ENCODE results near the gene NFASC.

The NFASC gene

DNA sequence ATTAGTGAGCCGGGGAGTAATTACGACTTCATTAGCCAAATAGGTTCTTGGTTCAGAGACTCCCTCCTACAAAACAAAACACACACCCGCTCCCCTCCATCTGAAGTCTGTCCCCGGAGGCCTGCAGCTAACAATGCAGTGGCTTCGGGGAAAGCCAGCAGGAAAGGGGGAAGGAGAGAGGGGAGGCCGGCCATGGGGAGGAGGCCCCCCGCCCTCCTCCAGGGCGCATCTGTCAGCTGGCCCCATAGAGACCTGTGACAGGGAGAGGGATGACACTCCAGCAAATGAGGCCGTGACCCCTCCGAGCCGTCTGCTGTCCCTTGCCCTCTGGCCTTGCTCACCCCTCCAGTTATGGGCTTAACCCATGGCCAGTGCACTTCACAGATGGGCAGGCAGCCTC, 160.2 kb downstream of the NFASC start:
- no peak overlapping the region for H3K4me3 ChIP-seq (ENCODE audit: low read length)
- TF ChIP-seq, protein P1, sequence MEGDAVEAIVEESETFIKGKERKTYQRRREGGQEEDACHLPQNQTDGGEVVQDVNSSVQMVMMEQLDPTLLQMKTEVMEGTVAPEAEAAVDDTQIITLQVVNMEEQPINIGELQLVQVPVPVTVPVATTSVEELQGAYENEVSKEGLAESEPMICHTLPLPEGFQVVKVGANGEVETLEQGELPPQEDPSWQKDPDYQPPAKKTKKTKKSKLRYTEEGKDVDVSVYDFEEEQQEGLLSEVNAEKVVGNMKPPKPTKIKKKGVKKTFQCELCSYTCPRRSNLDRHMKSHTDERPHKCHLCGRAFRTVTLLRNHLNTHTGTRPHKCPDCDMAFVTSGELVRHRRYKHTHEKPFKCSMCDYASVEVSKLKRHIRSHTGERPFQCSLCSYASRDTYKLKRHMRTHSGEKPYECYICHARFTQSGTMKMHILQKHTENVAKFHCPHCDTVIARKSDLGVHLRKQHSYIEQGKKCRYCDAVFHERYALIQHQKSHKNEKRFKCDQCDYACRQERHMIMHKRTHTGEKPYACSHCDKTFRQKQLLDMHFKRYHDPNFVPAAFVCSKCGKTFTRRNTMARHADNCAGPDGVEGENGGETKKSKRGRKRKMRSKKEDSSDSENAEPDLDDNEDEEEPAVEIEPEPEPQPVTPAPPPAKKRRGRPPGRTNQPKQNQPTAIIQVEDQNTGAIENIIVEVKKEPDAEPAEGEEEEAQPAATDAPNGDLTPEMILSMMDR (IDR thresholded peaks at IDR 0.05; ENCODE audit: insufficient read depth, low read depth, low read length, missing control alignments), result no peak

DNA sequence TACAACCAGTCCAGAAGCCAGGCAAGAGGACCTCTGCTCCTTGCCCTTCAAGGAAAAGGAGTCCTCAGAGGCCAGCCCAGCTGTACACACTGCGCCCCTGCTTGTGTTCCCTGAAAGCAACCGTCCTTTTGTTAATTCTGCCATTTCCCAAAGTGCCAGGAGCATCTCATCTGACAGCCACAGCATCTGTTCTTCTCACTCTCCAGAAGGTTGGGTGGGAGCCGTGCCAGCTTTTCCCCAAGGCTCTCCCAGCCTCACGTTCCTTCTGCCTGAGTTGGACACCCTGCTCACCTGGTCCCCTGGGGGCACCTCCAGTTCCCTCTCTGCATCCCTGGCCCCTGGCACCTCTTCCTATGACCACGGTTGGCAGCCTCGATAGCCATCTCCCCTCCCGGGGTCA, 161.8 kb downstream of the NFASC start:
- no peak for DNase-seq (ENCODE audit: low read depth)
- H3K4me3 ChIP-seq (ENCODE audit: low read length), result no peak overlapping the region
- TF ChIP-seq, protein P1 (IDR thresholded peaks at IDR 0.05; ENCODE audit: insufficient read depth, low read depth, low read length, missing control alignments), result no peak

More for the DNA sequence above, 160.2 kb downstream of the NFASC start:
- no peak for DNase-seq (ENCODE audit: low read depth)

DNA sequence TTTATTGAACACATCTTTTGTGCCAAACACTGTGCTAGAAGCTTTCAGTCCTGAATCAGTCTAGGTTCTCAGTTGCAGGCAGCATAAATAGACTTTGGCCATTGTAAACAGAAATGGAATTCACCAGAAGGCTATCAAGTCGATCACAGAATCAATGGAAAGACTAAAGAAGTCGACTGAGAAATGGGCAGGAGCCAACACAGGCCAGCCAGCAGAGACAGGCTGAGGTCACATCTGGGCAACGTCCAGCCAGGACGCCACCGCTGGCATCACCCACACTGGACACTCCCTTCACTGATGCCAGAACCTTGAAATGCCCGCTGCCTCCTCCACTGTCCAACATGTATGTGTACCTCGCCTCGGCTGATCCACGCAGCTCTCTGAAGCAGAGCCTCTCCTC, 166.9 kb downstream of the NFASC start:
- DNase-seq (ENCODE audit: low read depth), result no peak
- no peak overlapping the region for H3K4me3 ChIP-seq (ENCODE audit: low read length)
- TF ChIP-seq, protein P1 (IDR thresholded peaks at IDR 0.05; ENCODE audit: insufficient read depth, low read depth, low read length, missing control alignments), result no peak

DNA sequence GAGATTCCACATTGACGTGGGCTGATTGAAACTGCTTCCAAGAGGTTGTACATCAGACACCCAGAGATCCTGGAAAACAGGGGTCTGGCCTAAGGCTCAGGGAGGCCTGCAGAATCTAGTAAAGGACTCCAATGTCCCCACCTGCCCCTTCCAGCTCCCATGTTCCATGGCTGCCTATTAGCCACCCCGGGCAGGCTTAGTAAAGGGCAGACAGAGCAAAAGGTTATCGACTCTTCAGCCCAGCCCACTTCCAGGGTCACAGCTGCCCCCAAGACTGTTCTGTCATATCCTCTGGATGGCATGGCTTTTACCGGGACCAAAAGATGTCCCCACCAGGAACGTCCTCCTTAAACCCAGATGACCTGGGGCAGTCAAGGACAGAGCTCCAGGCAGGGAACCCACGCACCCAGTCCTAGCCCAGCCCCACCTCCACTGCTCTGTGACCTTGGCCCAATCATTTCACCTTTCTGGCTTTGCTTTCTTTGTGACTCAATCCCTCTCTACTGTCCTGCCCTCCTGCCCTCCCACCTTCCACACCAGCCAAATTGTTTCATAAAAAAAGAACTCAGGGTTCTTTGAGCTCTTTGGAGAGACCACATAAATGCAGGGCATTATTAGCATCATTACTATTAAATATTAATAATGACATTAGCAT, 167.6 kb downstream of the NFASC start:
- no peak overlapping the region for H3K4me3 ChIP-seq (ENCODE audit: low read length)
- DNase-seq (ENCODE audit: low read depth), result no peak
- TF ChIP-seq, protein P1 (IDR thresholded peaks at IDR 0.05; ENCODE audit: insufficient read depth, low read depth, low read length, missing control alignments), result no peak

DNA sequence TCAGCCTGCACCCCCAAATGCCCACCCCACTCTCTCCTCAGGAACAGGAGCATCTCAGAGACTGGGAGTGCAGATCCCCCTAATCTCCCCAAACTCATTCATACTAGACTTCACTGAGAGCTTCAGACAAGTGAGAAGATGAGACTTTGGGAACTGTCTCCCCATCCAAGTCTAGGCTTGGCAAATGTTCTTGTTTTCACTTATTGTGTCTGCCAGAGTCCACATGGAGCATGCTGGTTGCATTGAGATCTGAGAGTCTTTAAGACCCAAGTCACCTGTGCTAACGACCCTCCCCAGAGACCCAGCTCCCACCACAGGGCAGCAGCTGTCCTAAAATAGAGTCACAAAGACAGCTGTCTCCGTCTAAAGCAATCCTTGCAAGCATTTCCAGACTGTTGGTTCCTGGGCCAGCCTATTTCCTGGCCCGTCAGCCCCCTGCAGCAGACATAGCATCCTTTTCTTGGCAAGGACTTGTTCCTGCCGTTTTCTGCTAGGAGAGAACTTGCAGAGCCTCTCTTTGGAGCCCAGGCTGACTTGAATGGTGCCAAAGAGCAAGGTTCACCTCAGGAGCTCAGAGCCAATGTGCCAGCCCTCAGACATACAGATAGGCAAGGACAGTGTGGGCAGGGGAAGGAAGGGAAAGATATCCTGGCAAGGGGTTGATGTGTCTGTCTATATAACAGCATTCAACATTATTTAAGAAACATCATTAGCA, 170.5 kb downstream of the NFASC start:
- TF ChIP-seq, protein P1 (IDR thresholded peaks at IDR 0.05; ENCODE audit: insufficient read depth, low read depth, low read length, missing control alignments), result no peak
- H3K4me3 ChIP-seq (ENCODE audit: low read length), result no peak overlapping the region
- DNase-seq (ENCODE audit: low read depth), result no peak

DNA sequence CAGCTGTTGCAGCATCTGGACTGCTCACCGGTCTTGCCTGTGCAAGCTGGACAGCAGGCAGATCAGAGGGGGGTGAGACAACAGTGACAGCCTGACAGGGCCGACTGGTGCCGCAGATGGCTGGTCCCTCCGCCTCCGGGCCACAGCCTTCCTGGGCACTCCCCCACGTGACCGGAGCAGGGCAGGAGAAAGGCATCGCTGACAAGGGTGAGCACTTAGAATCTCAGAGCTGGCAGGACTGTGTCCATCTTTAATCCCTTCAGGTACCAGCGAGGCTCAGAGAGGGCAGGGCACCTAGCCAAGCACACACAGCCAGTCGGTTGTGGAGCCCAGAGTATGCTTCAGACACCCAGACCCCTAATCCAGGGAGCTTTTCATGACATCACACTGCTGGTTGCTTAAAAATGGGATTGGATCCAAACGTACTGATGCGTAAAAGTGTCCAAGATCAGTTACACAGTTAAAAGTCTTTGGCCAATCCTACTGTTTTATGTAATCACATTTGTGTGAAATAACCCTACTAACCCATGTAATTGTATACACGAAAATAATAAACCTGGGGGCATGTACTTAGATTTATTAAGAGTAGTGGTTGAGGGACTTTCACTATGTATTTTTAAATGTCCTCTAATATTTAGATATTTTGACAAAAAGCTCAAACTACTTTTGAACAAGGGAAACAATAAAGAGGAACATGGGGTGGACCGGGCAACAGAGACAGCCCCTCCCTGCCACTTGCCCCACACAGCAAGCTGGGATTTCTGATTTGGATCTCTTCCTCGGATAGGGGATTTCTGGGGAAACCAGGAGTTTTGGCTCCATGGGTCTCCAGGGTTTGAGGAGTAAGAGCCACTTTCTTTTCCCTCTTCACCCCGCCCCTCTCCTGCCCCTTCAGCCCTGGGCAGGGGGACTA, 171.6 kb downstream of the NFASC start:
- TF ChIP-seq, protein P1 (IDR thresholded peaks at IDR 0.05; ENCODE audit: insufficient read depth, low read depth, low read length, missing control alignments), result no peak
- no peak overlapping the region for H3K4me3 ChIP-seq (ENCODE audit: low read length)
- DNase-seq (ENCODE audit: low read depth), result no peak

Measured in epithelial cell of esophagus (primary cell).